HG03575 (cell line): ENCODE results near the gene OR52N1.

Experiments
- ATAC-seq: cut with Tn5 transposase; IDR thresholded peaks from one replicate; pipeline ENCODE4 v1.9.1; 2021; ENCODE audit not compliant: unreplicated experiment, insufficient number of reproducible peaks, low FRiP score; ENCODE audit errors: extremely low read depth

Gene OR52N1

GRCh38 chr11:5737670-5738392, 53.2 kb downstream of the OR52N1 start:
- no peak for ATAC-seq

- no peak for ATAC-seq
These were observed 54.0 kb downstream of the OR52N1 start for GRCh38 chr11:5737091-5737490.
